Endodermal cell (in vitro differentiated cells): Measurements from ENCODE around the gene MYORG. TPM values are rescaled to one million over a fixed set of nuclear protein-coding genes. Genes with fewer than 3 reads are reported as not detected.
A peak's percentile ranks its signal among the peaks of the same experiment; 100 is the strongest.

Experiments
- DNase-seq: peaks from one replicate; pipeline ENCODE4 v3.0.0-alpha.2; 2017
- H3K27ac ChIP-seq: 2 replicates; pipeline ENCODE4 v1.5.1; 2013; ENCODE audit warnings: mild to moderate bottlenecking, low read depth, low read length, moderate library complexity
- H3K27me3 ChIP-seq: 2 replicates; pipeline ENCODE4 v1.6.1; 2013; ENCODE audit warnings: mild to moderate bottlenecking, low read length, moderate library complexity; ENCODE audit not compliant: insufficient read depth, control insufficient read depth, poor library complexity, severe bottlenecking
- H3K36me3 ChIP-seq: 2 replicates; pipeline ENCODE4 v1.7.0; 2013; ENCODE audit warnings: mild to moderate bottlenecking, low read length, moderate library complexity; ENCODE audit not compliant: control insufficient read depth, insufficient read depth
- H3K4me1 ChIP-seq: one replicate; pipeline ENCODE4 v1.7.0; 2013; ENCODE audit warnings: low read length; ENCODE audit not compliant: control insufficient read depth, insufficient read depth
- H3K4me3 ChIP-seq: 2 replicates; pipeline ENCODE4 v1.5.1; 2013; ENCODE audit warnings: mild to moderate bottlenecking, low read length, moderate library complexity
- H3K9ac ChIP-seq: 2 replicates; pipeline ENCODE4 v1.6.1; 2013; ENCODE audit warnings: mild to moderate bottlenecking, low read length, moderate library complexity; ENCODE audit not compliant: poor library complexity, severe bottlenecking; ENCODE audit errors: extremely low read depth
- H3K9me3 ChIP-seq: 2 replicates; pipeline ENCODE4 v1.6.1; 2013; ENCODE audit warnings: mild to moderate bottlenecking, low read length, moderate library complexity; ENCODE audit not compliant: control insufficient read depth
- H3K27ac Mint-ChIP-seq: 2 replicates; pipeline ENCODE4 v1.8.0; 2020; ENCODE audit warnings: mixed read lengths
- H3K27me3 Mint-ChIP-seq: 2 replicates; pipeline ENCODE4 v1.8.0; 2021; ENCODE audit warnings: mild to moderate bottlenecking, mixed read lengths; ENCODE audit not compliant: insufficient read depth
- H3K36me3 Mint-ChIP-seq: 2 replicates; pipeline ENCODE4 v1.8.0; 2020; ENCODE audit warnings: low read depth, mixed read lengths
- H3K4me1 Mint-ChIP-seq: 2 replicates; pipeline ENCODE4 v1.8.0; 2020; ENCODE audit warnings: mixed read lengths
- H3K4me3 Mint-ChIP-seq: 2 replicates; pipeline ENCODE4 v1.8.0; 2020; ENCODE audit warnings: mild to moderate bottlenecking, moderate library complexity, mixed read lengths
- H3K9me3 Mint-ChIP-seq: 2 replicates; pipeline ENCODE4 v1.8.0; 2020; ENCODE audit warnings: mild to moderate bottlenecking, mixed read lengths
- CTCF ChIP-seq: fragments of 200-600 bp; sonication (generic); conservative IDR thresholded peaks from 2 replicates; pipeline ENCODE4 v1.5.0; 2021; ENCODE audit warnings: antibody characterized with exemption, mild to moderate bottlenecking
- WGBS, 2 experiments: methylation state at CpG; one replicate each; pipeline versions ENCODE4 v1.1.5 to v1.1.7; 2013; ENCODE audit warnings: missing lambda C conversion rate in 2 of 2, mixed read lengths in 1 of 2; ENCODE audit not compliant: insufficient coverage in 1 of 2, insufficient read length in 1 of 2; 5-methylcytosine and 5-hydroxymethylcytosine counted together
- total RNA-seq, 2 donors: library from RNA; stranded (reverse); fragmentation: NEBNext Ultra II Directional in 1 of 2; extraction: Animal tissue kit (Norgen Biotek cat#: 25700) in 1 of 2; gene quantifications; 2 replicates in 1 of 2; 3 replicates in 1 of 2; pipeline ENCODE4 v1.2.1, GENCODE V29; 2021

MYORG gene
- total RNA-seq, 2 donors from 2014 or later = 56.7 to 58.8 TPM

- 27 to 61% methylated on average over 4 to 5 of the region's 5 CpGs for WGBS, 2 experiments
- peaks cover 14% of the 10 kb centered on the region for H3K9me3 ChIP-seq
- H3K27me3 ChIP-seq = peaks cover 9% of the 10 kb centered on the region
- Mint-ChIP-seq H3K27ac (peak overlapping the region; percentile 99), H3K9me3 (peaks cover 27% of the 10 kb centered on the region), H3K27me3 (peaks cover 15% of the 10 kb centered on the region), H3K4me3 (peak overlapping the region; percentile 87), H3K4me1 (peaks cover 20% of the 10 kb centered on the region), H3K36me3 (peaks cover 38% of the 10 kb centered on the region)
- peak; percentile 36 for TF ChIP-seq CTCF
- peak overlapping the region; percentile 71 for H3K9ac ChIP-seq
- H3K36me3 ChIP-seq = peaks cover 38% of the 10 kb centered on the region
- H3K4me1 ChIP-seq = no peaks in the 10 kb centered on the region
- peak; percentile 89 for DNase-seq
- H3K27ac ChIP-seq = no peak overlapping the region
- H3K4me3 ChIP-seq = peak overlapping the region; percentile 92
Measured at GRCh38 chr9:34374905-34375552, 1.7 kb downstream of the MYORG start.

GRCh38 chr9:34374339-34374738 lies 2.4 kb downstream of the MYORG start:
- Mint-ChIP-seq H3K27ac (peak overlapping the region; percentile 99), H3K27me3 (peaks cover 11% of the 10 kb centered on the region), H3K9me3 (peaks cover 34% of the 10 kb centered on the region), H3K4me1 (peaks cover 19% of the 10 kb centered on the region), H3K4me3 (peak overlapping the region; percentile 87), H3K36me3 (peaks cover 44% of the 10 kb centered on the region)
- peak overlapping the region; percentile 92 for H3K4me3 ChIP-seq
- peaks cover 5% of the 10 kb centered on the region for H3K27me3 ChIP-seq
- H3K9me3 ChIP-seq = peaks cover 21% of the 10 kb centered on the region
- no peak for TF ChIP-seq CTCF
- H3K27ac ChIP-seq = no peak overlapping the region
- 84 to 94% methylated on average over 2 to 3 of the region's 3 CpGs for WGBS, 2 experiments
- DNase-seq = no peak
- no peaks in the 10 kb centered on the region for H3K4me1 ChIP-seq
- H3K9ac ChIP-seq = peak overlapping the region; percentile 71
- H3K36me3 ChIP-seq = peaks cover 45% of the 10 kb centered on the region

- Histone ChIP-seq H3K27ac (no peak overlapping the region), H3K36me3 (peaks cover 51% of the 10 kb centered on the region), H3K9me3 (peaks cover 27% of the 10 kb centered on the region), H3K27me3 (peaks cover 5% of the 10 kb centered on the region), H3K4me3 (peak overlapping the region; percentile 92), H3K9ac (no peak overlapping the region), H3K4me1 (no peaks in the 10 kb centered on the region)
- peaks cover 18% of the 10 kb centered on the region for H3K4me1 Mint-ChIP-seq
- peaks cover 40% of the 10 kb centered on the region for H3K9me3 Mint-ChIP-seq
- peak overlapping the region; percentile 87 for H3K4me3 Mint-ChIP-seq
- peaks cover 50% of the 10 kb centered on the region for H3K36me3 Mint-ChIP-seq
- TF ChIP-seq CTCF = no peak
- H3K27ac Mint-ChIP-seq = peak overlapping the region; percentile 99
- H3K27me3 Mint-ChIP-seq = peaks cover 11% of the 10 kb centered on the region
- no peak for DNase-seq
- 94 to 95% methylated on average over 2 of the region's 2 CpGs for WGBS, 2 experiments
Measured at GRCh38 chr9:34373749-34374148, 2.9 kb downstream of the MYORG start.
